Measurements from ENCODE around the gene FOXP1.
A peak's percentile ranks its signal among the peaks of the same experiment; 100 is the strongest.

FOXP1 gene

GRCh38 chr3:71586810-71587242 lies 3.3 kb upstream of the FOXP1 start:
- no peak overlapping the region for H3K27ac ChIP-seq (ENCODE audit: low read depth, low read length)
- peaks cover 23% of the 10 kb centered on the region for H3K4me1 ChIP-seq (ENCODE audit: insufficient read depth, low read length)
- H3K4me3 ChIP-seq (ENCODE audit: low read depth in 1 of 2, low read length in 2 of 2) = no peak overlapping the region
- H3K9me3 ChIP-seq (ENCODE audit: low read length) = no peaks in the 10 kb centered on the region
- H3K27me3 ChIP-seq (ENCODE audit: control insufficient read depth in 1 of 2, insufficient read depth in 2 of 2, low read length in 2 of 2) = no peaks in the 10 kb centered on the region
- no peaks in the 10 kb centered on the region for H3K36me3 ChIP-seq (ENCODE audit: insufficient read depth, low read length)
- H3K9ac ChIP-seq (ENCODE audit: low read length) = no peak overlapping the region

GRCh38 chr3:71585887-71586809 lies 2.6 kb upstream of the FOXP1 start:
- H3K36me3 ChIP-seq (ENCODE audit: insufficient read depth, low read length) = no peaks in the 10 kb centered on the region
- no peaks in the 10 kb centered on the region for H3K9me3 ChIP-seq (ENCODE audit: low read length)
- no peaks in the 10 kb centered on the region for H3K27me3 ChIP-seq (ENCODE audit: control insufficient read depth in 1 of 2, insufficient read depth in 2 of 2, low read length in 2 of 2)
- H3K4me3 ChIP-seq (ENCODE audit: low read depth in 1 of 2, low read length in 2 of 2) = no peak overlapping the region
- peak overlapping the region; percentile 96 for H3K27ac ChIP-seq (ENCODE audit: low read depth, low read length)
- peaks cover 23% of the 10 kb centered on the region for H3K4me1 ChIP-seq (ENCODE audit: insufficient read depth, low read length)
- H3K9ac ChIP-seq (ENCODE audit: low read length) = no peak overlapping the region

GRCh38 chr3:71585131-71585530 lies 1.6 kb upstream of the FOXP1 start:
- H3K36me3 ChIP-seq (ENCODE audit: insufficient read depth, low read length) = no peaks in the 10 kb centered on the region
- H3K9me3 ChIP-seq (ENCODE audit: low read length) = no peaks in the 10 kb centered on the region
- H3K27me3 ChIP-seq (ENCODE audit: control insufficient read depth in 1 of 2, insufficient read depth in 2 of 2, low read length in 2 of 2) = no peaks in the 10 kb centered on the region
- peaks cover 23% of the 10 kb centered on the region for H3K4me1 ChIP-seq (ENCODE audit: insufficient read depth, low read length)
- peak overlapping the region; percentile 96 for H3K27ac ChIP-seq (ENCODE audit: low read depth, low read length)
- H3K4me3 ChIP-seq (ENCODE audit: low read depth in 1 of 2, low read length in 2 of 2) = peak overlapping the region; percentile 25 to 65
- H3K9ac ChIP-seq (ENCODE audit: low read length) = no peak overlapping the region

- Histone ChIP-seq H3K27me3 (ENCODE audit: control insufficient read depth in 1 of 2, insufficient read depth in 2 of 2, low read length in 2 of 2) (no peaks in the 10 kb centered on the region), H3K9me3 (ENCODE audit: low read length) (no peaks in the 10 kb centered on the region), H3K4me1 (ENCODE audit: insufficient read depth, low read length) (peaks cover 23% of the 10 kb centered on the region), H3K9ac (ENCODE audit: low read length) (peak overlapping the region; percentile 49), H3K4me3 (ENCODE audit: low read depth in 1 of 2, low read length in 2 of 2) (peak overlapping the region; percentile 9 to 65), H3K36me3 (ENCODE audit: insufficient read depth, low read length) (no peaks in the 10 kb centered on the region), H3K27ac (ENCODE audit: low read depth, low read length) (peak overlapping the region; percentile 96)
Observed at GRCh38 chr3:71584394-71585011, 975 bp upstream of the FOXP1 start.

- no peaks in the 10 kb centered on the region for H3K9me3 ChIP-seq (ENCODE audit: low read length)
- H3K27ac ChIP-seq (ENCODE audit: low read depth, low read length) = peak overlapping the region; percentile 96
- no peaks in the 10 kb centered on the region for H3K36me3 ChIP-seq (ENCODE audit: insufficient read depth, low read length)
- peak overlapping the region; percentile 76 for H3K9ac ChIP-seq (ENCODE audit: low read length)
- peaks cover 21% of the 10 kb centered on the region for H3K4me1 ChIP-seq (ENCODE audit: insufficient read depth, low read length)
- H3K27me3 ChIP-seq (ENCODE audit: control insufficient read depth in 1 of 2, insufficient read depth in 2 of 2, low read length in 2 of 2) = no peaks in the 10 kb centered on the region
- H3K4me3 ChIP-seq (ENCODE audit: low read depth in 1 of 2, low read length in 2 of 2) = peak overlapping the region; percentile 71 to 89
Observed at GRCh38 chr3:71582612-71583565, 639 bp downstream of the FOXP1 start.

GRCh38 chr3:71582036-71582611 lies 1.4 kb downstream of the FOXP1 start:
- Histone ChIP-seq H3K9me3 (ENCODE audit: low read length) (no peaks in the 10 kb centered on the region), H3K27me3 (ENCODE audit: control insufficient read depth in 1 of 2, insufficient read depth in 2 of 2, low read length in 2 of 2) (no peaks in the 10 kb centered on the region), H3K9ac (ENCODE audit: low read length) (peak overlapping the region; percentile 76), H3K27ac (ENCODE audit: low read depth, low read length) (peak overlapping the region; percentile 96), H3K36me3 (ENCODE audit: insufficient read depth, low read length) (no peaks in the 10 kb centered on the region), H3K4me1 (ENCODE audit: insufficient read depth, low read length) (peaks cover 22% of the 10 kb centered on the region), H3K4me3 (ENCODE audit: low read depth in 1 of 2, low read length in 2 of 2) (peak overlapping the region; percentile 71 to 89)

GRCh38 chr3:71581457-71582035 lies 2.0 kb downstream of the FOXP1 start:
- H3K36me3 ChIP-seq (ENCODE audit: insufficient read depth, low read length) = no peaks in the 10 kb centered on the region
- peaks cover 23% of the 10 kb centered on the region for H3K4me1 ChIP-seq (ENCODE audit: insufficient read depth, low read length)
- peak overlapping the region; percentile 71 to 89 for H3K4me3 ChIP-seq (ENCODE audit: low read depth in 1 of 2, low read length in 2 of 2)
- H3K27ac ChIP-seq (ENCODE audit: low read depth, low read length) = peak overlapping the region; percentile 96
- H3K9me3 ChIP-seq (ENCODE audit: low read length) = no peaks in the 10 kb centered on the region
- no peaks in the 10 kb centered on the region for H3K27me3 ChIP-seq (ENCODE audit: control insufficient read depth in 1 of 2, insufficient read depth in 2 of 2, low read length in 2 of 2)
- peak overlapping the region; percentile 76 for H3K9ac ChIP-seq (ENCODE audit: low read length)

GRCh38 chr3:71580636-71581456 lies 2.7 kb downstream of the FOXP1 start:
- H3K9me3 ChIP-seq (ENCODE audit: low read length) = no peaks in the 10 kb centered on the region
- H3K27me3 ChIP-seq (ENCODE audit: control insufficient read depth in 1 of 2, insufficient read depth in 2 of 2, low read length in 2 of 2) = no peaks in the 10 kb centered on the region
- peak overlapping the region; percentile 71 to 89 for H3K4me3 ChIP-seq (ENCODE audit: low read depth in 1 of 2, low read length in 2 of 2)
- peak overlapping the region; percentile 76 for H3K9ac ChIP-seq (ENCODE audit: low read length)
- no peaks in the 10 kb centered on the region for H3K36me3 ChIP-seq (ENCODE audit: insufficient read depth, low read length)
- peak overlapping the region; percentile 96 for H3K27ac ChIP-seq (ENCODE audit: low read depth, low read length)
- H3K4me1 ChIP-seq (ENCODE audit: insufficient read depth, low read length) = peaks cover 17% of the 10 kb centered on the region

- Histone ChIP-seq H3K4me3 (ENCODE audit: low read depth in 1 of 2, low read length in 2 of 2) (peak overlapping the region; percentile 12 to 71), H3K9ac (ENCODE audit: low read length) (peak overlapping the region; percentile 28), H3K9me3 (ENCODE audit: low read length) (no peaks in the 10 kb centered on the region), H3K27me3 (ENCODE audit: control insufficient read depth in 1 of 2, insufficient read depth in 2 of 2, low read length in 2 of 2) (no peaks in the 10 kb centered on the region), H3K4me1 (ENCODE audit: insufficient read depth, low read length) (peaks cover 18% of the 10 kb centered on the region), H3K36me3 (ENCODE audit: insufficient read depth, low read length) (no peaks in the 10 kb centered on the region), H3K27ac (ENCODE audit: low read depth, low read length) (peak overlapping the region; percentile 96)
Observed at GRCh38 chr3:71579935-71580406, 3.6 kb downstream of the FOXP1 start.
